Forelimb muscle (tissue), 1 donor: Measurements from ENCODE around the gene PTGIR. TPM values are rescaled to one million over a fixed set of nuclear protein-coding genes. Genes with fewer than 3 reads are reported as not detected.

Experiments used
- polyA plus RNA-seq: library from polyadenylated mRNA; unstranded; fragments of 120-200 nt; gene quantifications from one replicate; pipeline ENCODE4 v1.2.1, GENCODE V29; 2013; ENCODE audit not compliant: insufficient read length

PTGIR gene
- polyA plus RNA-seq, 1 donor = 3.5 TPM

Other genes starting within 250 kb of the PTGIR start
- gene CCDC8, start 211.5 kb downstream of the PTGIR start, polyA plus RNA-seq = 63.1 TPM
- gene PNMA8C, start 196.2 kb downstream of the PTGIR start, polyA plus RNA-seq = 0.73 TPM
- gene PNMA8A, start 153.5 kb downstream of the PTGIR start, polyA plus RNA-seq = 35.9 TPM
- 2.5 TPM for gene PNMA8B, start 129.2 kb downstream of the PTGIR start, polyA plus RNA-seq
- 185 TPM for gene CALM3, start 23.8 kb downstream of the PTGIR start, polyA plus RNA-seq
- 0.97 TPM for gene GNG8, start 11.1 kb upstream of the PTGIR start, polyA plus RNA-seq
- 15.2 TPM for gene DACT3, start 36.1 kb upstream of the PTGIR start, polyA plus RNA-seq
- gene PRKD2, start 92.0 kb upstream of the PTGIR start, polyA plus RNA-seq = 20.7 TPM
- gene FKRP, start 121.0 kb upstream of the PTGIR start, polyA plus RNA-seq = 19.0 TPM
- gene STRN4, start 121.4 kb upstream of the PTGIR start, polyA plus RNA-seq = 46.7 TPM
- gene SLC1A5, start 163.5 kb upstream of the PTGIR start, polyA plus RNA-seq = 20.6 TPM
- 53.2 TPM for gene AP2S1, start 225.8 kb upstream of the PTGIR start, polyA plus RNA-seq
- 36.5 TPM for gene ARHGAP35, start 235.9 kb upstream of the PTGIR start, polyA plus RNA-seq